OCI-LY1 (cell line): ENCODE measurements around the gene TTYH1.

Source experiments
- CTCF ChIP-seq: fragments of 200-600 bp; sonication (generic), shearing (Covaris generic); IDR thresholded peaks from 2 replicates; pipeline ENCODE4 v1.5.1; 2017; ENCODE audit warnings: mild to moderate bottlenecking, antibody characterized with exemption, low read length, moderate library complexity, mixed read lengths
- EZH2 ChIP-seq: fragments of 200-600 bp; sonication (generic), shearing (Covaris generic); IDR thresholded peaks from 2 replicates; pipeline ENCODE4 v1.8.0; 2017; ENCODE audit warnings: borderline replicate concordance, mixed run types, mild to moderate bottlenecking, antibody characterized with exemption, low read length, moderate library complexity, mixed read lengths

- TF ChIP-seq CTCF: no peak
- TF ChIP-seq EZH2: no peak
Observed at GRCh38 chr19:54434112-54434872, 19.0 kb downstream of the TTYH1 start.
